CD14-positive monocyte (primary cell): ENCODE measurements around the gene CDSN. TPM values are rescaled to one million over a fixed set of nuclear protein-coding genes. Genes with fewer than 3 reads are reported as not detected.

ENCODE experiments used
- DNase-seq, 3 donors: peaks; one replicate each; pipeline ENCODE4 v3.0.0-alpha.2; 2011 to 2022
- H2AFZ ChIP-seq: 2 replicates; pipeline ENCODE4 v1.6.0; 2012; ENCODE audit warnings: mild to moderate bottlenecking, low read depth, low read length, inconsistent platforms; ENCODE audit not compliant: insufficient read depth, poor library complexity, severe bottlenecking
- H3K27ac ChIP-seq, 2 donors: 1 replicate in 1 of 2; 2 replicates in 1 of 2; pipeline ENCODE4 v1.5.1; 2012 to 2013; ENCODE audit warnings: low read length in 2 of 2, control low read depth in 1 of 2, inconsistent platforms in 1 of 2, low read depth in 1 of 2, mild to moderate bottlenecking in 1 of 2
- H3K27me3 ChIP-seq, 2 donors: one replicate each; pipeline versions ENCODE4 v1.6.0 to v1.6.1; 2011 to 2013; ENCODE audit warnings: low read length in 2 of 2; ENCODE audit not compliant: control insufficient read depth in 2 of 2, insufficient read depth in 2 of 2
- H3K36me3 ChIP-seq, 2 donors: replicated peaks in 1 of 2; 1 replicate in 1 of 2; 2 replicates in 1 of 2; pipeline versions ENCODE4 v1.5.1 to v1.6.1; 2012 to 2013; ENCODE audit warnings: low read length in 2 of 2, control low read depth in 1 of 2, inconsistent platforms in 1 of 2, mild to moderate bottlenecking in 1 of 2; ENCODE audit not compliant: insufficient read depth in 2 of 2, control insufficient read depth in 1 of 2
- H3K4me1 ChIP-seq, 2 donors: 1 replicate in 1 of 2; 2 replicates in 1 of 2; pipeline versions ENCODE4 v1.5.1 to v1.6.1; 2012 to 2013; ENCODE audit warnings: low read length in 2 of 2, control low read depth in 1 of 2, inconsistent platforms in 1 of 2, mild to moderate bottlenecking in 1 of 2, moderate library complexity in 1 of 2; ENCODE audit not compliant: insufficient read depth in 2 of 2, control insufficient read depth in 1 of 2
- H3K4me2 ChIP-seq: replicated peaks from 2 replicates; pipeline ENCODE3; 2012; ENCODE audit warnings: low read length, moderate library complexity, mild to moderate bottlenecking; ENCODE audit not compliant: poor library complexity, severe bottlenecking; ENCODE audit errors: extremely low read depth
- H3K4me3 ChIP-seq, 3 experiments: fragments of 200-600 bp in 1 of 3; sonication (generic) in 1 of 3; replicated peaks in 1 of 3; 1 replicate in 2 of 3; 2 replicates in 1 of 3; pipeline ENCODE4 v1.5.1; 2011 to 2013; ENCODE audit warnings: low read length in 3 of 3, mild to moderate bottlenecking in 3 of 3, control low read depth in 2 of 3, low read depth in 2 of 3, inconsistent platforms in 1 of 3, moderate library complexity in 1 of 3
- H3K79me2 ChIP-seq: 2 replicates; pipeline ENCODE4 v1.6.0; 2012; ENCODE audit warnings: mild to moderate bottlenecking, control low read depth, inconsistent platforms, low read length, moderate library complexity; ENCODE audit not compliant: insufficient read depth
- H3K9ac ChIP-seq: 2 replicates; pipeline ENCODE4 v1.6.0; 2017; ENCODE audit warnings: low read length, mild to moderate bottlenecking; ENCODE audit not compliant: insufficient read depth, poor library complexity, severe bottlenecking
- H3K9me3 ChIP-seq, 2 donors: replicated peaks in 1 of 2; 1 replicate in 1 of 2; 2 replicates in 1 of 2; pipeline versions ENCODE4 v1.5.1 to v1.6.1; 2012 to 2013; ENCODE audit warnings: low read length in 2 of 2, control low read depth in 1 of 2; ENCODE audit not compliant: control insufficient read depth in 1 of 2, insufficient read depth in 1 of 2
- H4K20me1 ChIP-seq: 2 replicates; pipeline ENCODE4 v1.6.0; 2012; ENCODE audit warnings: mild to moderate bottlenecking, low read length, control low read depth, moderate library complexity; ENCODE audit not compliant: insufficient read depth
- H3K27ac Mint-ChIP-seq, 7 donors: one replicate each; pipeline ENCODE4 v1.8.0; 2020; ENCODE audit warnings: mild to moderate bottlenecking in 7 of 7, mixed read lengths in 7 of 7, moderate library complexity in 6 of 7, inconsistent platforms in 2 of 7
- H3K27me3 Mint-ChIP-seq, 3 donors: one replicate each; pipeline ENCODE4 v1.8.0; 2021 to 2022; ENCODE audit warnings: low read depth in 3 of 3, mild to moderate bottlenecking in 3 of 3, mixed read lengths in 3 of 3, moderate library complexity in 3 of 3, inconsistent platforms in 1 of 3
- H3K36me3 Mint-ChIP-seq, 2 donors: one replicate each; pipeline ENCODE4 v1.8.0; 2020; ENCODE audit warnings: mixed read lengths in 2 of 2, inconsistent platforms in 1 of 2, mild to moderate bottlenecking in 1 of 2
- H3K4me1 Mint-ChIP-seq: one replicate; pipeline ENCODE4 v1.8.0; 2020; ENCODE audit warnings: mild to moderate bottlenecking, mixed read lengths
- H3K4me3 Mint-ChIP-seq, 2 donors: one replicate each; pipeline ENCODE4 v1.8.0; 2020; ENCODE audit warnings: mild to moderate bottlenecking in 2 of 2, mixed read lengths in 2 of 2, moderate library complexity in 1 of 2
- H3K9me3 Mint-ChIP-seq, 7 donors: one replicate each; pipeline ENCODE4 v1.8.0; 2020 to 2022; ENCODE audit warnings: mixed read lengths in 7 of 7, mild to moderate bottlenecking in 6 of 7, moderate library complexity in 6 of 7, inconsistent platforms in 2 of 7
- CTCF ChIP-seq: fragments of 200-600 bp; IDR thresholded peaks from one replicate; pipeline ENCODE4 v1.8.0; 2022; ENCODE audit warnings: antibody characterized with exemption, mild to moderate bottlenecking
- WGBS: methylation state at CpG from one replicate; pipeline ENCODE4 v1.1.5; 2013; ENCODE audit warnings: missing lambda C conversion rate; ENCODE audit not compliant: insufficient coverage; 5-methylcytosine and 5-hydroxymethylcytosine counted together
- intact Hi-C, 2 donors: fragments of 100-400 bp; cut with micrococcal nuclease; formaldehyde crosslinking; loops; one replicate each; pipeline versions ENCODE4 v1.15.0 to v1.15.1; 2023
- polyA plus RNA-seq, 3 donors: library from polyadenylated mRNA; depleted of rRNA in 1 of 3; unstranded in 2 of 3; stranded (reverse) in 1 of 3; fragments of 300-500 nt in 2 of 3; fragments of >200 nt in 1 of 3; fragmentation: Illumina TruSeq in 2 of 3; gene quantifications; 1 replicate in 2 of 3; 2 replicates in 1 of 3; pipeline ENCODE4 v1.2.3, GENCODE V29; 2012 to 2021

The CDSN gene
- polyA plus RNA-seq, 3 donors, result not detected

GRCh38 chr6:31131595-31131994 is 11.3 kb upstream of the CDSN start:
- no peak overlapping the region for H2AFZ ChIP-seq
- H3K4me1 Mint-ChIP-seq, result no peaks in the 10 kb centered on the region
- no peak overlapping the region for H3K4me3 Mint-ChIP-seq
- H3K36me3 ChIP-seq, result no peaks in the 10 kb centered on the region
- H3K27ac Mint-ChIP-seq, result no peak overlapping the region
- H3K79me2 ChIP-seq, result no peaks in the 10 kb centered on the region
- intact Hi-C loops, result no loop called here
- H3K4me3 ChIP-seq, result no peak overlapping the region
- TF ChIP-seq CTCF, result no peak
- H3K27me3 ChIP-seq, result no peaks in the 10 kb centered on the region
- H3K27me3 Mint-ChIP-seq, result peaks cover 2 to 6% (median 2%) of the 10 kb centered on the region in 3 donors
- DNase-seq, result no peak
- no peaks in the 10 kb centered on the region for H3K36me3 Mint-ChIP-seq
- H3K9ac ChIP-seq, result no peak overlapping the region
- no peak overlapping the region for H3K27ac ChIP-seq
- H3K4me1 ChIP-seq, result no peaks in the 10 kb centered on the region
- H3K9me3 ChIP-seq, result no peaks in the 10 kb centered on the region
- no peaks in the 10 kb centered on the region for H4K20me1 ChIP-seq
- WGBS, result no CpG with 5 or more reads among the region's 3 CpGs
- no peak overlapping the region for H3K4me2 ChIP-seq
- peaks cover 0 to 1% (median 0%) of the 10 kb centered on the region in 7 donors for H3K9me3 Mint-ChIP-seq

- 90% methylated on average over 2 of the region's 3 CpGs for WGBS
- intact Hi-C loops, result no loop called here
- no peak overlapping the region for H3K4me3 Mint-ChIP-seq
These were observed 10.5 kb upstream of the CDSN start for GRCh38 chr6:31130751-31131150.

More at GRCh38 chr6:31130751-31131150, 10.5 kb upstream of the CDSN start:
- Mint-ChIP-seq H3K36me3 (no peaks in the 10 kb centered on the region), H3K9me3 (peaks cover 0 to 2% (median 0%) of the 10 kb centered on the region in 7 donors), H3K27ac (no peak overlapping the region), H3K27me3 (peaks cover 4 to 8% (median 4%) of the 10 kb centered on the region in 3 donors), H3K4me1 (no peaks in the 10 kb centered on the region)
- Histone ChIP-seq H3K36me3 (no peaks in the 10 kb centered on the region), H3K9ac (no peak overlapping the region), H4K20me1 (no peaks in the 10 kb centered on the region), H2AFZ (no peak overlapping the region), H3K27ac (no peak overlapping the region), H3K4me1 (no peaks in the 10 kb centered on the region), H3K79me2 (no peaks in the 10 kb centered on the region), H3K4me2 (no peak overlapping the region), H3K9me3 (no peaks in the 10 kb centered on the region), H3K4me3 (no peak overlapping the region), H3K27me3 (no peaks in the 10 kb centered on the region)
- no peak for DNase-seq
- TF ChIP-seq CTCF, result no peak
